ENCODE measurements around the gene DGKQ.

- TF ChIP-seq POLR2A (IDR thresholded peaks at IDR 0.05; ENCODE audit: low read depth, low read length) = no peak
- TF ChIP-seq POLR2AphosphoS5 (IDR thresholded peaks at IDR 0.05; ENCODE audit: low read depth, low read length) = no peak
- TF ChIP-seq SPI1 (IDR thresholded peaks at IDR 0.05; ENCODE audit: low read depth, low read length) = no peak
- TF ChIP-seq POU2F2 (IDR thresholded peaks at IDR 0.05; ENCODE audit: low read depth, low read length) = no peak
Measured at GRCh38 chr4:993111-994029, 20.0 kb upstream of the DGKQ start, which contains the start of gene SLC26A1.
